ELF-1 (cell line): ENCODE measurements around the gene FANCF.
"Not testable (repeated sequence)": the region's sequence is repeated elsewhere in the genome, so short reads cannot be mapped to it uniquely, and the experiment has no call there.

Experiments used
- DNase-seq: peaks from one replicate; pipeline ENCODE4 v3.0.0-alpha.2; 2016; ENCODE audit warnings: low read depth, low spot score

Gene FANCF, protein sequence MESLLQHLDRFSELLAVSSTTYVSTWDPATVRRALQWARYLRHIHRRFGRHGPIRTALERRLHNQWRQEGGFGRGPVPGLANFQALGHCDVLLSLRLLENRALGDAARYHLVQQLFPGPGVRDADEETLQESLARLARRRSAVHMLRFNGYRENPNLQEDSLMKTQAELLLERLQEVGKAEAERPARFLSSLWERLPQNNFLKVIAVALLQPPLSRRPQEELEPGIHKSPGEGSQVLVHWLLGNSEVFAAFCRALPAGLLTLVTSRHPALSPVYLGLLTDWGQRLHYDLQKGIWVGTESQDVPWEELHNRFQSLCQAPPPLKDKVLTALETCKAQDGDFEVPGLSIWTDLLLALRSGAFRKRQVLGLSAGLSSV

DNA sequence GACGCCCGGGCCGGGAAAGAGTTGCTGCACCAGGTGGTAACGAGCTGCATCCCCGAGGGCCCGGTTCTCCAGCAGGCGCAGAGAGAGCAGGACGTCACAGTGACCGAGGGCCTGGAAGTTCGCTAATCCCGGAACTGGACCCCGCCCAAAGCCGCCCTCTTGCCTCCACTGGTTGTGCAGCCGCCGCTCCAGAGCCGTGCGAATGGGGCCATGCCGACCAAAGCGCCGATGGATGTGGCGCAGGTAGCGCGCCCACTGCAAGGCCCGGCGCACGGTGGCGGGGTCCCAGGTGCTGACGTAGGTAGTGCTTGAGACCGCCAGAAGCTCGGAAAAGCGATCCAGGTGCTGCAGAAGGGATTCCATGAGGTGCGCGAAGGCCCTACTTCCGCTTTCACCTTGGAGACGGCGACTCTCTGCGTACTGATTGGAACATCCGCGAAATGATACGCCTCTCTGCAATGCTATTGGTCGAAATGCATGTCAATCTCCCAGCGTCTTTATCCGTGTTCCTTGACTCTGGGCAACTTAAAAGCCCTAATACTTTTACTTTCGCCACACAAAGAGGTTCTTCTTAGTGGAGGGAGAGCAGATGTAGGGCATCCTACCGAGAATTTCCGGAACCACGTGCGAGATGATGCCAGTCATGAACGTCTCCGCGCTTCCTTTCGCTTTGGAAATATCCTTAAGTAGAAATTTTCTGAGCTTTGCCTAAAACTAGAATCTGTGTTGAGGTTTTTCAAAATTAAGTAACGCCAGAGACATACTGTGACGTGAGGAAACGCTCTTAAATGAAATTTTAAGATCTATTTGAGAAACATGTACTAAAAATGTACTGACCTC is at the start of gene FANCF:
TSS of gene FANCF (minus strand) at position 376 of the 840 bp plus-strand sequence. CDS start at position 363, 13 bp downstream.
- peak; percentile 97 for DNase-seq

DNA sequence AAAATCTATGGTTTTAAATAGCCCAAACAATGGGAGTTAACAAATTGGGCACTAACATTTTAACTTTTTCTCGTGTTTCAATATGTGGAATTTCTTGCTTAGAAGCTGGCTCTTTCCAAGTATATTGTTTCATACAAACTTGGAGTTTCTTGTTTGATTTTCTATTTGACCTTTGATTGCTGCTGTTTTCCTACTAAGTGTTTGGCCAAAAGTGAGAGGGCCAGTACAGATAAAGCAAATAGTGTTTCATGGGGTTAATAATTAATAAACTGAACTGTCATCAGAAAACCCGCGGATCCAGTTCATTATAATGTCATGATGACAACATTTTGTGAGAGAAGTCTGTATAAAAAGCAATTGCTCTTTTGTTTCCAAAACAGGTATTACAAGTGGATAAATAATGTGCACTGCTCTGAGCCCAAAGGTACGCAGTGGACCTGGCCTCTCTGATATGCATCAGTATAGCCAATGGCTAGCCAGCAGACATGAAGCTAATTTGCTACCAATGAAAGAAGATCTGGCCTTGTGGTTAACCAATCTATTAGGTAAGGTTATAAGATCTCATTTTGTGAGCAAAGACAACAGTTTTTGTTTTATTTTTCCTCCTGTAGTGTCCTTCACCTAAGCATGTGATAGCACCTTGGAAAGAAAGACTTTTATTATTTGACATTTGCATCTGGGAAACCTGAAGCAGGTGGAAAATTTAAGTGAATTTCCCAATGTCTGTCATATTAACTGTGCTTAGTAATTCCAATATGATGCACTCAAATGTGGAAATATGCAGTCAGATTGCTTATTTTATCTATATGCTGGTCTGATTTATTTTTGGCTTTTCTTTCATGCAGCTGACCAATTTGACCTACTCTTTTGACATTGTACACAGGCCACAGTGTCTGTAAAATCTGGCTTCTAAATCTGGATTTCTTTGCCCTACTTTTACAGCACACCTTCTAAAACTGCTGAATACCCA is 49.1 kb upstream of the FANCF start:
- no peak for DNase-seq

DNA sequence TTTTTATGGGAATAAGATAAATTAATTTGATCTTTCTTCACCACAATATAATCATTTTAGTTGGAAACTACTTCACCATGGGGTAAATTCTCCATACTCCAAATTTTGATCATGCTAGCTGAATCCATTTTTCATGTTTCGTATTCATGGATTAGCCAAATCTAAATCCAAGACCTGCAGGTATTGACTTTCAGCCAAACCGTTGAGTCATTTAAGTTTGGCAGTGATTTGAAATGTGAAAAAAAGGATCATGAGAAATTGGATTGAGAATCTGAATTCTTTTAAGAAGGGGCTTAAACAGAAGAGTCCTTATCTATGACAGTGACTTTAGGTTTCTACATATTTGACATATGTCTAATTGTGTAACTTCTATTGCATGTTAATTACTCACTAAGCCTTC is 46.1 kb upstream of the FANCF start:
- DNase-seq, result no peak

DNA sequence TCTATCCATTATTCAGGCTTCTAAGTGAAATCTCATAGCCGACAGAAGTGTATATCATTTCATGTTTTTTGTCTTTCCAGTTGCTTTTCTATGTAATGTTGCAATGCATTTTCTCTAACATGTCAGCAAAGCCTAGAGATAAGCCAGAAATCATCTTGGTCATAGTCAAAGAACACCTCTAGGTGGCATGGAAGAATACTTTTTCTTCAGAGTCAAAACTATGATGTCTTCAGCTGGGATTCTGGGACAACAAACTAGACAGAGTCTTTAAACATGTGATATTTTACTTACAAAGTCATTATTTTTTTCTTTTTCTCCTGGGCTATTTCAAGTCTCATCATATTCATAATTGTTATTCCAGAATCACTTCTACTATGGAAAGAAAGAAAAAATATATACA is 45.2 kb upstream of the FANCF start:
- no peak for DNase-seq

DNA sequence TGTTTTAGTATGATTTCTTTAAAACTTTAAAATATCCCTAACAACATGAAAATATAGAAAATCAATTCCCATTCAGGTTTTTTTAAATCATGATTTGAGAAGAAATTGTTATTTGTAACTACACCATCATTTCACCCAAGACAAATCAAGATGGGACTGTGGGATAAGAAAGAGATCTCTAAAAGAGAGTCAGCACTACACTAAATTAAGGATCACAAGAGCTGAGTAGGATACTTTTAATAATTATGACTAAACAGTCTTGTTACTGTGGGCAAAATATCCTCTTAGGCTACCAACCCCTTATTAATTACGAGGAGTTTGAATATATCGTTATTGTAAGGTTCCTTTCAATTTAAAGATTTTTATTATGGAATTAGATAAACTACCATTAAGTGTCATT is 43.7 kb upstream of the FANCF start:
- no peak for DNase-seq

DNA sequence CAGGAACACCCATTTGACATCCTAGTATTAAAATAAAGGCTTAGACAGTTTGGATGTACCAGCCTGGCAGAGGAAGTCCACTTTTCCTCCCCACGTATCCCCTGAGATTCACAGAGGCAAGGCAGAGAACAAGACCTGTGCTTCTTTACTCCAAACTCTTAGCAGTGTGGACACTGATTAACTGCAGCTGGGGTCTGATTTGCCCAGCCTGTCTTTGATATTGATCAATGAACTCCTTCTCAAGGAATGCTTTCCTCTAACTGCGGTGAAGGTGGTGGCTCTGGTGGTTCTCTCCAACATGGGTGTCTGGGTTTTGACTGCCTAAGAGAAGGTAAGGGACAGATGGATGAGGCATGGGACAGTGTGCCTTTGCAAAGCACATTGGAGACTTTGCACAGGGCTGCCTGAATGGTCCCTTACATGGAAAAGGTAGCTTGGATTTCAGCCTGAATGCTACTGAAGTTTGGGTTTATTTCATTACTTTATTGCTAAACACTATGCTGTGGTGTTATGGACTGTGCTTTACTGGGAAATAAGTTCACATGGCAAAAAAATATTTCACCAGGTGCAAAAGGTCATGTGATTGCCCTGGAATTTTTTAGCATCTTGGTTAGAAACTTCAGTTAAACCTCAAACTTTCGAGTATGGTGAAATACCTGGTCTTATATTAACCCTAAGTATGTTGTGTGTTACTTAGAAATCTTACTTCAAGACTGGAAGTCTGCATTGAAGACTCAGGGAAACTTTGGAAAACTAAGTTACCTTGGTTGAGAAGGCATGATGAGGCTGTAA is 42.6 kb upstream of the FANCF start:
- DNase-seq, result no peak

DNA sequence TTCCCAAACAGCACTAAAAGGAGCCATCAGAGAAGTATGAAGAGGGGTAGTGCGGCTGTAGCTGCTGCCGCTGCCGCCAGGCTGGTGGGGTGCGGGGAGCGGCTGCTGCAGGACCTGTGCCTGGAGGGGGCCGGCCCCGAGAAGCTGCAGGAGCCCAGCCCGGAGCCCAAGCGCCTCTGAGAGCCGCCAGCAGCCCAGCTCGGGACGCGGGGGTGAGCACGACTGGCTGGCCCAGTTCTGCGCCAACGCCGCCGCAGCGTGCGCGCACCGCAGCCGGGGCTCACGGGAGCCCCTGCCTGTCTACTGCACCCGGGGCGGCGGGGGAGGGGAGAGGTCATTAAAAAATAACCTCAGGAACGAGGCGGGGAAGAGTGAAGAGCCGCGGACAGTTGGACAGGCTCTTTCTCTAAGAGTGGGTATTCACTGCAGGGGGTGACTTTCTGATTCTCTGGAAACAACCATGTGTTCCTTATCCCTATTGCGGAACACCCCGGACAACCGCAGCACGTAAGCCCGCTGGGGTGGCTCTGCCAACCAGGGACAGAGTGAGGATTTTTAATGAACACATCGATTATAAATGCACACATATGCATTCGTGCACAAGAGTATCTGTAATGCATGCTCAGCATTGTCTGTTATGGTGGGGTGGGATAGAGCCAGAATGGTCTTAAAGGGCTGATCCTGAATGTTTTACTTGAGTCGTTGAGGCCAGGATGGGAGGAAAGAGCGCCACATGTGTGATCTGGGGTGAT is 41.2 kb upstream of the FANCF start:
- peak; percentile 75 for DNase-seq

DNA sequence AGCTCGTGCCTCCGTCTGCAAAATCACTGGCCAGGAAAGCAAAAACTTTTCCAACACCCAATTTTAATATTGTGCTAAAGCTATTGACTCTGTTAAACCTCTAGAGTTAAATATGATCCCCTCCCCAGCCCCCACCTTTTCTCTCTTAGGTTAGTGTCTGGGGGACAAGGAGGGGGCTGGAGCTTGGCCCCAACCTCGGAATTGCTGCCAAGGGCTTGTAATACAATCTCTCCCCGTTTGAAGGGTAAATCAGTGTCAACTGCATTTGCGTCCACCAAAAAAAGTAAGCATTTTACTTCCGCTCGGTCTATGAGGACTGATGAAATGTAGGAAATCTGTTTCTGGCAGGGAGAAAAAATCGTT is 40.7 kb upstream of the FANCF start, which contains the start of gene GAS2:
TSS of gene GAS2 (plus strand) at position 287 of the 363 bp plus-strand sequence. CDS start 8,259 bp downstream, outside the sequence.
- DNase-seq, result no peak

DNA sequence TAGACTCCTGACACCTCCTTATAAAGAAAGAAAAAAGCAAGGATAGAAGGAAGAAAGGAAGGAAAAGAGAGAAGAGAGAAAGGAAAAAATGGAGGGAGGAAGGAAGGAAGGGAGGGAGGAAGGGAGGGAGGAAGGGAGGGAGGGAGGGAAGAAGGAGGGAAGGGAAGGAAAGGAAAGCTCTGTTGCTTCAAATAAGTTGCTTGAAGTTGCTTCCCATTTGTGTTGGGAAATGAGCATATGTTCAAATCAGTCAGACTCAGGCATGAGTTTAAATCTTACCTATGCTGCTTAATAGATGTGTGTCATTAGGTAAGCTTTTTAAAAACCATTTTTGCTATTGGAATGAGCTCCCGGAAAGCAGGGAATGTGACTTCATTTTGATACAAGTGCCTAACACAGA is 34.2 kb upstream of the FANCF start:
- DNase-seq, result no peak

DNA sequence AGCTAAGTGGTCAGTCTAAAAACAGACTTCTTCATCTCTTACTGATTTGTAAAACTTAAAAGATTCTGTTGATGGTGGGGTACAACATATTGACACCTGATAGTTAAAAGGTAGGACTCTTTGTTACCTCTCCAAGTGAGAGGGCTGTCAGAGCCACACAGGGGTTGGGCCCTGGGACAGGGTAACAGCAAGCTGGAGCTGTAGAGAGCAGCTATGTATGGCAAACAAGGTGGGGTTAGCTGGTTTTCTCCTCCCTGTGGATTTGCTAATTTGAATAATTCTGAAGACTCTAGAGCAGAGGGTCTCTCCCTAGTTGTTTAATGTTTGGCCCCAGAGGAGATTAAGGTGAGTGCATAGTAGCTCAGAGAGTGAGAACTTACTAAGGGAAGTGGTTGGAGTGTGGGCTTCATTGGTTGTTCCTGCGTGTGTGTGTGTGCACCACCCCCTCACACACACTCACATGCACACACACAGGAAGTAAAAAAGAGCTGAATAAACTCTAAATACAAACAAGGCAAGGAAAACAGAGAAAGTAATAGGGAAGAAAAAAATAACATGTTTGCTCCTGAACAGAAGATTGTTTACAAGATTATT is 31.6 kb upstream of the FANCF start:
- DNase-seq, result no peak

DNA sequence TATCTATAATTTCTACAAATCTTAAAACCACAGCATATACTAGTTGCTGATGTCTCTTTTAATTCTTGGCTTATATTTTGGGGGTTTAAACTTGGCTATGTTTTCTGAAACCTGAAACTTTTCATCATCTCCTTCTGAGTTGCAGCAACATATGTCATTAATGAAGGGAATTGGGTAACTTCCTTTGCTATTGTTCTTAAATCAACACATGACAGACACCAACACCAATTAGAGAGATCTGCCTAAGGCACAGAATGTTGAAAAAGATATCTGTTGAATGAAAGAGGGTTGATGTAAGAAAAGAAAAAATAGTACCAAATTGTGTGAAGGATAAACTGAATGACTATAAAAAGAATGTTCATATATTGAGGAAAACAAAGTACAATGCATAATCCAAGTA is 30.5 kb upstream of the FANCF start:
- DNase-seq, result no peak

DNA sequence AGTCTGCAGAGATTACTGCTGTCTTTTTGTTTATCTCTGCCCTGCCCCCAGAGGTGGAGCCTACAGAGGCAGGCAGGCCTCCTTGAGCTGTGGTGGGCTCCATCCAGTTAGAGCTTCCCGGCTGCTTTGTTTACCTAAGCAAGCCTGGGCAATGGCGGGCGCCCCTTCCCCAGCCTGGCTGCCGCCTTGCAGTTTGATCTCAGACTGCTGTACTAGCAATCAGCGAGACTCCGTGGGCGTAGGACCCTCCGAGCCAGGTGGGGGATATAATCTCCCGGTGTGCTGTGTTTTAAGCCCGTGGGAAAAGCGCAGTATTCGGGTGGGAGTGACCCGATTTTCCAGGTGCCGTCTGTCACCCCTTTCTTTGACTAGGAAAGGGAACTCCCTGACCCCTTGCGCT is 26.7 kb upstream of the FANCF start:
- not testable (repeated sequence) for DNase-seq

DNA sequence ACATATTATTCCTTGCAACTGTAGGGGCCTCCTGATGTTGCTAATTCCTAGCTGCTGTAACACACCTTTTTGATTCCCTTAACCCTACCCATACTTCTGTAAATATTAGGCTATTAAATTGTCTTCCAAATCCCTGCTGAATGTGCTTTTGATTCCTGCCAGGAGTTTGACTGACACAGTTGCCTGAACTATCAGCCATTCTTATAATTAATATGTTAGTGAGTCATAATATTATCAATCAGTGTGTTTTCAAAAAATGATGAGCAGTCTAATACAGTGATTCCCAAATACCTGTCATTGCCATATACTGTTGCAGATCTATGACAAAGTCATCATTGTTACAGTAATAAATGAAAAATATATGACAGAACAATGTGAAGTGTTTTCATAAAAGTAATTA is 15.9 kb upstream of the FANCF start:
- no peak for DNase-seq

DNA sequence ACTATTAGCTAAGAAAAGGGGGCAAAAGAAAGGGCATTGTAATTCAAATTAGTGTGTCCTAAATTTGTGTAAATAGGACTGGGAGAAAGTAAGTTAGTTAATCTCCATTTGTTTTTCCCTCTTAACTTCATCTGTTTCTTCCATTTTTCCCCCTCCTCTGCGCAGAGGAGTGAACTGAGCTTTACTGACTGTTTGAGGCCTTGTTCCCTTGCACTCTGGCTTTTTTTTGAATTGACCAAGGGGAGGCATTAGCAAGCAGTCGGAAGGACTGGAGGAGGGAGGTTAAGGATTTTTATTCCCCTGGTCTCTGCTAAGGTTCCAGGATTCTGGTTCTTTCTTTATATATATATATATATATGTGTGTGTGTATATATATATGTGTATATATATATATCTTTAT is 15.2 kb upstream of the FANCF start:
- peak; percentile 23 for DNase-seq

DNA sequence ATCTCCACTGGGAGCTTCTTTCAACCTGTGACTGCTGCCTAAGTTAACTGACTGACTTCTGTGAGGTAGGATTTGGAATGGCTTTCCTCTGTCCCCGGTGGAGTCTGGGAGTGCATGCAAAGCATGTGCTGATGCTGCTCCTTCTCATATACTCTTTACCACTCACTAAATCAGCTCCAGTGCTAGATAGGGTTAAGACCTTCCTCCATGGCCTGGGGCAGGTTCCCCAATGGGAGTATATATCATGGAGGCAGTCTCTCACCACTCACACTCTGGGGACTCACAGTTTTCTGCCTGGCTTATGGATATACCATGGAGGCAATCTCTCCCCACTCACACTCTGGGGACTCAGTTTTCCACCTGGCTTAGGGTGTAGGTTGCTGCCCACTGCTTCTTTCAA is 10.1 kb upstream of the FANCF start:
- DNase-seq, result no peak

DNA sequence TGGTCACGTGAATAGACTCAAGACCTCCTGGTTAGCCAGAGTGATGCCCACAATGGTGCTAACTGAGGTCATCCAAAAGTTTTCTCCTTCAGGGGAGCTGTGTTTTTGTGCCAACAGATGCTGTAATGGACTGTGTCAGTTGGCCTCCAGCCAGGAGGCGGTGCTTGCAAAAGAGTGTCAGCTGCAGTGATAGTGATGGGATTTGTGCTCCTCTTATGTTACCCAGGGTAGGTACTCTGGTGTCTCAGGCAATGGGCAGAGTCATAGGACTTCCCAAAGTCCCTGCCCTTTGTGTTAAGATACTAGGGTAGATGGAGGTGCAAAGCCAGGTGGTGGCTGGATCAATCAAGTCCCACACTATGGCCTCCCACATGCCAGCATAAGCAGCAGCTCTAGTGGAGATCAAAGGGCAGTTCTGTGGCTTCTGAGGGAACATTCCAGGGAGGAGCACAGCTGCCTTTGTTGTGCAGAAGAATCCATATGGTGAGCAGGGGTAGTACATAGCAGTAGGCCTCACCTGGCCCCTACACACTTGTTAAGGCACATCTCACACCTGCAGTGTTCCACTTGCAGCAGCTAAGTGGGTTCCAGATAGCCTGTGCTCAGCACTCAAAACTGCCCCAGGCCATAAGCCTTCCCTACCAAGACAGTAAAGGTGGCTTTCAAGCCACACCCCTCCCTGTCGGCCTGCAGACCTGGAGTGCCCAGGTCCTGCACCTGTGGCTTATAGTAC is 9.4 kb upstream of the FANCF start:
- peak; percentile 74 for DNase-seq

DNA sequence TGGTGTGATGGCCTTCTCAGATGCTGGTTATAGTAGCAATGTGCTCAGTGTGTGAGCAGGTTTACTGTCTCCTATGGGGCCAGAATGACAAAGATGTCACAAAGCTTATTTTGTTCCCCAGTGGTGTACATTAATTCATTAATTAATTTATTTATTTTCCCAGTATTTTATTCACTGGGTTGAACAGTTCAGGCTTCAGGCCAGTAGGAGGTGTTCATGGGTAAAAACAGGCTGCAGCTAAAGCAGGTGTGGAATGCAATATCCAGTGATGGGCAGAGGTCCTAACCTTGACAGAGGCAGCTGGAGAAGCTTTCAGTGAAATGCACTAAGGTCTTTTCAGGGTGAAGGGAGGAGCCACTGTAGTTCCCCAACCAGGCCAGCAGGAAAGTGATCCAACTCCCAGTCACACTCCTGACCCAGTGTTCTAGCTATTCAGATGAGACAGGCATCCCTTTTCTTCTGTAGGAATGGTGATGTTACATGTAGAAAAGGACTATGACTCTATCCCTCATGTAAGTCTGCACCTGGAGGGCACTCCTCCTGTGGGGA is 7.8 kb upstream of the FANCF start:
- DNase-seq, result no peak

DNA sequence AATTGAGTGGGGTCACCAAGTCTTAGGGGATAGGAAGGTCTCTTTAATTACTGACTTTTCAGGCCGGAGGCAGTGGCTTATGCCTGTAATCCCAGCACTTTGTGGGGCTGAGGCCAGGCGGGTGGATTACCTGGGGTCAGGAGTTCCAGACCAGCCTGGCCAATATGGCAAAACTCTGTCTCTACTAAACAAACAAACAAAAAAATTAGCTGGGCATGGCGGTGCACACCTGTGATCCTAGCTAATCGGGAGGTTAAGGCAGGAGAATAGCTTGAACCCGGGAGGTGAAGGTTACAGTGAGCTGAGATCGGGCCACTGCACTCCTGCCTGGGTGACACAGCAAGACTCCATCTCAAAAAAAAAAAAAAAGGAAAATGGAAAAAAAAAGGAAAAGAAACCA is 1.8 kb upstream of the FANCF start:
- DNase-seq, result no peak
